Loucy (cell line): ENCODE data around the gene DENND11.

Experiments
- H2AFZ ChIP-seq: fragments of 200-600 bp; sonication (generic); 2 replicates; pipeline ENCODE4 v1.6.0; 2016; ENCODE audit warnings: antibody characterized with exemption, mild to moderate bottlenecking, low read length, moderate library complexity
- H3F3A ChIP-seq: fragments of 200-600 bp; 2 replicates; pipeline ENCODE4 v1.6.0; 2016; ENCODE audit warnings: antibody characterized with exemption, low read depth, mild to moderate bottlenecking
- H3K27me3 ChIP-seq: fragments of 200-600 bp; sonication (generic); 2 replicates; pipeline ENCODE4 v1.6.1; 2014; ENCODE audit warnings: low read length, mild to moderate bottlenecking; ENCODE audit not compliant: insufficient read depth, poor library complexity, severe bottlenecking
- H3K36me3 ChIP-seq: fragments of 200-600 bp; sonication (generic); 2 replicates; pipeline ENCODE4 v1.6.1; 2016; ENCODE audit warnings: low read length; ENCODE audit not compliant: insufficient read depth
- H3K4me1 ChIP-seq: fragments of 200-600 bp; sonication (generic); 2 replicates; pipeline ENCODE4 v1.5.1; 2014; ENCODE audit warnings: low read length, mild to moderate bottlenecking; ENCODE audit not compliant: insufficient read depth, poor library complexity, severe bottlenecking
- H3K4me2 ChIP-seq: fragments of 200-600 bp; sonication (generic); 2 replicates; pipeline ENCODE4 v1.6.0; 2014; ENCODE audit warnings: antibody characterized with exemption, low read length, low read depth, mild to moderate bottlenecking; ENCODE audit not compliant: poor library complexity, severe bottlenecking
- H3K4me3 ChIP-seq: fragments of 200-600 bp; sonication (generic); 2 replicates; pipeline ENCODE4 v1.5.1; 2014; ENCODE audit warnings: low read length, mild to moderate bottlenecking, mixed read lengths; ENCODE audit not compliant: poor library complexity, severe bottlenecking
- H3K79me2 ChIP-seq: fragments of 200-600 bp; sonication (generic); 2 replicates; pipeline ENCODE4 v1.6.1; 2014; ENCODE audit warnings: low read length; ENCODE audit not compliant: insufficient read depth
- H3K9ac ChIP-seq: fragments of 200-600 bp; sonication (generic); 2 replicates; pipeline ENCODE4 v1.6.0; 2014; ENCODE audit warnings: mild to moderate bottlenecking, low read depth, low read length, moderate library complexity; ENCODE audit not compliant: poor library complexity, severe bottlenecking
- H3K9me2 ChIP-seq: fragments of 200-600 bp; sonication (generic); replicated peaks from 2 replicates; pipeline ENCODE4 v1.6.1; 2016; ENCODE audit warnings: low read depth, low read length, mixed read lengths
- H3K9me3 ChIP-seq: fragments of 200-600 bp; sonication (generic); 2 replicates; pipeline ENCODE4 v1.6.1; 2014; ENCODE audit warnings: mild to moderate bottlenecking, antibody characterized with exemption, low read length, low read depth; ENCODE audit not compliant: insufficient read depth
- H4K20me1 ChIP-seq: fragments of 200-600 bp; sonication (generic); 2 replicates; pipeline ENCODE4 v1.6.0; 2014; ENCODE audit warnings: antibody characterized with exemption, low read length, mild to moderate bottlenecking; ENCODE audit not compliant: insufficient read depth, poor library complexity, severe bottlenecking
- EZH2phosphoT487 ChIP-seq: fragments of 200-600 bp; IDR thresholded peaks from 2 replicates; pipeline ENCODE4 v1.6.1; 2018; ENCODE audit warnings: antibody characterized with exemption, mild to moderate bottlenecking, moderate library complexity, borderline replicate concordance
- TF ChIP-seq, protein P1 (sequence below): fragments of 200-600 bp; sonication (generic); conservative IDR thresholded peaks from 2 replicates; pipeline ENCODE4 v1.5.1; 2014; ENCODE audit warnings: mild to moderate bottlenecking, antibody characterized with exemption, low read length

Gene DENND11

DNA sequence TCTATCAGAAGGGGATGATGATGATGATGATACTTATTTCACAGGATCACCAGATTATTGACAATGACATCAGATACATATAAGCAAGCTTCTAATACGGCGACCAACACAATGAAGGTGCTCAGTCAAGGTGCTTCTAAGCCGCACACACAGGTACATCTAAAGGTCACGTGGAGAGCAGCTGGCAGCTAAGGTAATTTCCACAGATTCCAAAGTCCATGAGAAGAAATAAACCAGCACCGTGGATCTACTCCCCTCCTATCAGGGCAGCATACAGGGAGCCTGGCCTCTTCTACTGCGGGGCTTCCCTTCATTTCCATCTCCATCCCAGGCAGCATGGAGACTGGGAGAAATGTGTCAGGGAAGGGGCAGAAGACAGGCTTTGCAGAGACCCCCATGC, 37.5 kb downstream of the DENND11 start:
- no peak overlapping the region for H3K9ac ChIP-seq
- H3K9me2 ChIP-seq, result no peaks in the 10 kb centered on the region
- no peaks in the 10 kb centered on the region for H4K20me1 ChIP-seq
- H3K4me1 ChIP-seq, result peaks cover 5% of the 10 kb centered on the region
- H3K79me2 ChIP-seq, result no peaks in the 10 kb centered on the region
- no peak overlapping the region for H3K4me2 ChIP-seq
- H3F3A ChIP-seq, result no peaks in the 10 kb centered on the region
- TF ChIP-seq EZH2phosphoT487, result no peak
- TF ChIP-seq, protein P1, sequence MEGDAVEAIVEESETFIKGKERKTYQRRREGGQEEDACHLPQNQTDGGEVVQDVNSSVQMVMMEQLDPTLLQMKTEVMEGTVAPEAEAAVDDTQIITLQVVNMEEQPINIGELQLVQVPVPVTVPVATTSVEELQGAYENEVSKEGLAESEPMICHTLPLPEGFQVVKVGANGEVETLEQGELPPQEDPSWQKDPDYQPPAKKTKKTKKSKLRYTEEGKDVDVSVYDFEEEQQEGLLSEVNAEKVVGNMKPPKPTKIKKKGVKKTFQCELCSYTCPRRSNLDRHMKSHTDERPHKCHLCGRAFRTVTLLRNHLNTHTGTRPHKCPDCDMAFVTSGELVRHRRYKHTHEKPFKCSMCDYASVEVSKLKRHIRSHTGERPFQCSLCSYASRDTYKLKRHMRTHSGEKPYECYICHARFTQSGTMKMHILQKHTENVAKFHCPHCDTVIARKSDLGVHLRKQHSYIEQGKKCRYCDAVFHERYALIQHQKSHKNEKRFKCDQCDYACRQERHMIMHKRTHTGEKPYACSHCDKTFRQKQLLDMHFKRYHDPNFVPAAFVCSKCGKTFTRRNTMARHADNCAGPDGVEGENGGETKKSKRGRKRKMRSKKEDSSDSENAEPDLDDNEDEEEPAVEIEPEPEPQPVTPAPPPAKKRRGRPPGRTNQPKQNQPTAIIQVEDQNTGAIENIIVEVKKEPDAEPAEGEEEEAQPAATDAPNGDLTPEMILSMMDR, result no peak
- H3K27me3 ChIP-seq, result no peaks in the 10 kb centered on the region
- H2AFZ ChIP-seq, result no peak overlapping the region
- H3K4me3 ChIP-seq, result no peak overlapping the region
- H3K36me3 ChIP-seq, result peaks cover 58% of the 10 kb centered on the region; the same call in 1 of the 2 replicates
- H3K9me3 ChIP-seq, result no peaks in the 10 kb centered on the region

DNA sequence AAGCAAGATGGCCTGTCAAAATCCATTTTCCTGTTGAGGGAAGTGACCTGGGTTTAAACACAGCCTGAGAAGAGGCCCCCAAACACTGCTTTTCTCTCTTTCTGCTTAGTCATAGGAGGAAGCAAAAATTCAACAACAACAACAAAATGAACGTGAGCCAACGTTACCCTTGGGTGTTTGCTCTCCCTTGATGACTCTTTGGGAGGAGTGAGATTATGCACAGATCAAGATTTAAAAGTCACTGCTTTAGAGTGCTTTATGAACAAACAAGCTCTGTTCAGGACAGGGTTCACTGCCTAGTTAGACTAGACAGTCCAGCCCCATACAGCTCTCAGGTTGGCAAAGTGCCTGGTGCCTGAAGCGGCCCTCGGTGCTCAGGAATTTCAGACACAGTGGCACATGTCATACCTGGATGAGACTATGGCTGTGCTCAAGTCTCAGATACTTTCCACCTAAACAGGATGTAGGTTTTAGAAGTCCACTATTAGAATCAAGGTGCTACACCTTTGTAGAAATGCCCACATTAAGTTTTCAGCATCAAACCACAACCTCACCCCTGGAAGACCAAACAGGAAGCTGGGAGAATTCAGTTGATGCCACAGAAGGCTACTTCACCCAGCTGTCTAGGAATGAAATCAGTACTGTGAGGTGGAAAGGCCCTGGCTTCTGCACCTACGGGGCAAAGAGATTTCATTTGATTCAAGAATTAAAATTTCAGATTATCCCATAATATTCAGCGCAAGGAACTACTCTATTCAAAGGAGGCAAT, 38.7 kb downstream of the DENND11 start:
- Histone ChIP-seq H3K9ac (no peak overlapping the region), H3K9me2 (no peaks in the 10 kb centered on the region), H3K4me3 (no peak overlapping the region), H2AFZ (no peak overlapping the region), H3K4me1 (peaks cover 5% of the 10 kb centered on the region), H3K9me3 (no peaks in the 10 kb centered on the region), H3K36me3 (peaks cover 63% of the 10 kb centered on the region; the same call in 1 of the 2 replicates), H4K20me1 (no peaks in the 10 kb centered on the region), H3K4me2 (no peak overlapping the region), H3K27me3 (no peaks in the 10 kb centered on the region), H3K79me2 (no peaks in the 10 kb centered on the region), H3F3A (no peaks in the 10 kb centered on the region)
- TF ChIP-seq, protein P1, result no peak
- no peak for TF ChIP-seq EZH2phosphoT487

DNA sequence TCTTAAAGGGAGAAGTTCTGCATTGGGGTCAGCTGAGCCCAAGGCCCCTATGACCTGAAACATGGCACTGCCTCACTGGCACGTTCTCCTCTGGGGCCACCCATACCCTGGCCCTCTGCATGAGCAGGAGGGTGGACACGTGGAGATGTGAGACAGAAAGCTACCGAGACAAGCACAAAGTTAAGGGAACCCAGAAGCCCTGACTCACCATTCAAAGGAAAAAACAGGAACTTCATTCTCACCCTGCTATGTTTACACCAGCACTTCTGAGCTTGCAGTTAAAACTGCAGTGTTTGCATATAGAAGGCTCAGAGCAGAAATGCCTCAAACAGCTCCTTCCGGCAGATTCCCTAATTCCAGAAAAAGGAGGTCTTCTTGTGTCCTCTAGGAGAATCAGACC, 41.7 kb downstream of the DENND11 start:
- Histone ChIP-seq H3K4me1 (peaks cover 5% of the 10 kb centered on the region), H3K36me3 (peaks cover 60% of the 10 kb centered on the region; the same call in 1 of the 2 replicates)

More for the DNA sequence above, 41.7 kb downstream of the DENND11 start:
- Histone ChIP-seq H4K20me1 (no peaks in the 10 kb centered on the region), H3K9ac (no peak overlapping the region), H3K4me2 (no peak overlapping the region), H3K79me2 (no peaks in the 10 kb centered on the region), H2AFZ (no peak overlapping the region), H3K27me3 (no peaks in the 10 kb centered on the region), H3F3A (no peaks in the 10 kb centered on the region), H3K9me3 (no peaks in the 10 kb centered on the region), H3K4me3 (no peak overlapping the region), H3K9me2 (no peaks in the 10 kb centered on the region)
- TF ChIP-seq EZH2phosphoT487, result no peak
- TF ChIP-seq, protein P1, result no peak
